GM12878 (cell line): Measurements from ENCODE around the gene CD180. TPM values are rescaled to one million over a fixed set of nuclear protein-coding genes. Genes with fewer than 3 reads are reported as not detected.

Experiments used
- ATAC-seq: fragments of 200-7000 bp; cut with Tn5 transposase; 3 replicates; pipeline ENCODE4 v1.9.1; 2020; ENCODE audit warnings: mild to moderate bottlenecking, moderate library complexity
- BruUV-seq: library from RNA; stranded (reverse); fragments of 400-500 nt; replicated peaks from 2 replicates; lab custom pipeline; 2021; lab: Mats Ljungman, UMichigan
- CTCF ChIA-PET: fragments of 300-600 bp; sonication (Branson Sonifier 250); formaldehyde crosslinking; extraction: SDS; loops from one replicate; lab custom pipeline; 2021; ENCODE audit warnings: inconsistent platforms; lab: Yijun Ruan, JAX
- POLR2A ChIA-PET: fragments of 350-600 bp; formaldehyde crosslinking; extraction: SDS; loops from one replicate; lab custom pipeline; 2021; ENCODE audit warnings: inconsistent platforms; lab: Charles Lee
- RAD21 ChIA-PET: fragments of 300-600 bp; sonication (Branson Sonifier 250); formaldehyde crosslinking; loops from one replicate; lab custom pipeline; 2023; ENCODE audit warnings: antibody characterized with exemption; ENCODE audit not compliant: unreplicated experiment; lab: Charles Lee
- SMC1A ChIA-PET: fragments of 300-600 bp; sonication (Branson Sonifier 250); formaldehyde crosslinking; loops from one replicate; lab custom pipeline; 2023; ENCODE audit not compliant: unreplicated experiment, uncharacterized antibody; lab: Charles Lee
- DNase-seq: peaks from one replicate; pipeline ENCODE4 v3.0.0-alpha.2; 2011; ENCODE audit warnings: low read depth, low spot score
- FAIRE-seq: peaks from 3 replicates; lab custom pipeline; 2011; peaks lifted over from hg19 to GRCh38; lab: Jason Lieb, UNC
- H2AFZ ChIP-seq: 2 replicates; pipeline ENCODE4 v1.6.0; 2011; ENCODE audit warnings: low read depth, low read length, control low read depth; ENCODE audit not compliant: control insufficient read depth
- H3K27ac ChIP-seq: 2 replicates; pipeline ENCODE4 v1.5.1; 2011; ENCODE audit warnings: control low read depth; ENCODE audit not compliant: control insufficient read depth, insufficient read depth
- H3K27me3 ChIP-seq, 2 experiments: replicated peaks in 1 of 2; 2 replicates each; pipeline versions ENCODE4 v1.6.0 to v1.6.1; 2011; ENCODE audit warnings: low read length in 1 of 2; ENCODE audit not compliant: control insufficient read depth in 2 of 2, insufficient read depth in 2 of 2
- H3K36me3 ChIP-seq, 2 experiments: 2 replicates each; pipeline ENCODE4 v1.5.1; 2011; ENCODE audit warnings: low read length in 1 of 2; ENCODE audit not compliant: control insufficient read depth in 2 of 2, insufficient read depth in 2 of 2
- H3K4me1 ChIP-seq: 2 replicates; pipeline ENCODE4 v1.6.1; 2011; ENCODE audit warnings: mild to moderate bottlenecking, low read length, moderate library complexity, mixed read lengths; ENCODE audit not compliant: control insufficient read depth, insufficient read depth
- H3K4me2 ChIP-seq: 2 replicates; pipeline ENCODE4 v1.6.0; 2011; ENCODE audit warnings: control low read depth; ENCODE audit not compliant: control insufficient read depth, insufficient read depth
- H3K4me3 ChIP-seq: fragments of 200-600 bp; sonication (generic); 2 replicates; pipeline ENCODE4 v1.5.1; 2016
- H3K79me2 ChIP-seq: 2 replicates; pipeline ENCODE4 v1.6.0; 2011; ENCODE audit warnings: low read length; ENCODE audit not compliant: control insufficient read depth, insufficient read depth
- H3K9ac ChIP-seq: 2 replicates; pipeline ENCODE4 v1.8.0; 2011; ENCODE audit warnings: low read length, control low read depth, mixed read lengths; ENCODE audit not compliant: control insufficient read depth, insufficient read depth
- H3K9me3 ChIP-seq: replicated peaks from 3 replicates; pipeline ENCODE4 v1.5.1; 2011; ENCODE audit warnings: mild to moderate bottlenecking, low read length; ENCODE audit not compliant: control insufficient read depth, insufficient read depth
- H4K20me1 ChIP-seq: 2 replicates; pipeline ENCODE4 v1.6.0; 2011; ENCODE audit not compliant: control insufficient read depth, insufficient read depth
- BACH1 ChIP-seq: fragments of 450-650 bp; IDR thresholded peaks from 2 replicates; pipeline ENCODE4 v1.6.1; 2017; ENCODE audit warnings: mild to moderate bottlenecking, borderline replicate concordance
- FOXM1 ChIP-seq: IDR thresholded peaks from 2 replicates; pipeline ENCODE4 v1.6.1; 2012; ENCODE audit warnings: low read depth, mild to moderate bottlenecking, inconsistent platforms, low read length, moderate library complexity
- KAT2A ChIP-seq: conservative IDR thresholded peaks from 2 replicates; pipeline ENCODE4 v1.6.1; 2011; ENCODE audit warnings: low read depth, low read length; ENCODE audit not compliant: control insufficient read depth
- NR2F1 ChIP-seq: fragments of 450-650 bp; conservative IDR thresholded peaks from 2 replicates; pipeline ENCODE4 v1.6.1; 2017; ENCODE audit warnings: mild to moderate bottlenecking
- POLR2AphosphoS2 ChIP-seq: IDR thresholded peaks from 2 replicates; pipeline ENCODE4 v1.6.1; 2011; ENCODE audit warnings: low read depth, mild to moderate bottlenecking, low read length, improper control_type of control experiment, moderate library complexity
- RFX5 ChIP-seq: IDR thresholded peaks from 2 replicates; pipeline ENCODE4 v1.6.1; 2011; ENCODE audit warnings: low read depth, low read length, improper control_type of control experiment
- SP1 ChIP-seq: IDR thresholded peaks from one replicate; pipeline ENCODE4 v1.6.1; 2011; ENCODE audit warnings: low read depth, low read length
- WRNIP1 ChIP-seq: IDR thresholded peaks from 2 replicates; pipeline ENCODE4 v1.6.1; 2011; ENCODE audit warnings: low read depth, low read length, improper control_type of control experiment, borderline replicate concordance
- YBX1 ChIP-seq: fragments of 450-650 bp; IDR thresholded peaks from 2 replicates; pipeline ENCODE4 v1.6.1; 2016; ENCODE audit warnings: antibody characterized with exemption
- ZNF217 ChIP-seq: fragments of 450-650 bp; IDR thresholded peaks from 2 replicates; pipeline ENCODE4 v1.6.1; 2017; ENCODE audit warnings: antibody characterized with exemption, mild to moderate bottlenecking
- ZZZ3 ChIP-seq: IDR thresholded peaks from 2 replicates; pipeline ENCODE4 v1.6.1; 2011; ENCODE audit warnings: low read depth; ENCODE audit not compliant: control insufficient read depth, insufficient read length
- whole genome bisulfite sequencing: methylation state at CpG from one replicate; pipeline ENCODE4 v1.1.6; 2016; ENCODE audit warnings: low lambda C conversion rate; ENCODE audit not compliant: insufficient replicate concordance, insufficient coverage; ENCODE audit errors: missing lambda C conversion rate; 5-methylcytosine and 5-hydroxymethylcytosine counted together
- in situ Hi-C: fragments of 300-500 bp; cut with MboI; formaldehyde crosslinking; loops from 9 replicates; pipeline ENCODE4 v1.14.3; 2018; ENCODE audit warnings: mixed read lengths
- intact Hi-C: fragments of 100-400 bp; cut with micrococcal nuclease; formaldehyde crosslinking; loops from one replicate; pipeline ENCODE4 v1.14.2; 2022; ENCODE audit not compliant: unreplicated experiment
- polyA plus RNA-seq, 11 experiments: library from polyadenylated mRNA; depleted of rRNA in 4 of 11; unstranded in 6 of 11; stranded (reverse) in 5 of 11; fragments of >200 nt; fragmentation: Nextera tagmentation in 4 of 11; fragmentation: Illumina TruSeq in 1 of 11; extraction: Ambion mirVana in 4 of 11; extraction: Trizol in 1 of 11; gene quantifications; 1 replicate in 1 of 11; 2 replicates in 10 of 11; pipeline versions ENCODE4 v1.2.1 to v1.2.3, GENCODE V29; 2011 to 2016; ENCODE audit warnings: inconsistent platforms in 2 of 11, missing spikeins in 2 of 11, low read depth in 1 of 11
- total RNA-seq, 4 experiments: library from RNA; depleted of rRNA in 3 of 4; stranded (reverse); fragments of >200 nt in 3 of 4; fragmentation: Illumina TruSeq in 1 of 4; extraction: Trizol in 1 of 4; gene quantifications; 2 replicates each; pipeline versions ENCODE4 v1.2.1 to v1.2.3, GENCODE V29; 2013 to 2021
- TF ChIP-seq, protein P1 (sequence below): fragments of 450-650 bp; IDR thresholded peaks from 2 replicates; pipeline ENCODE4 v1.6.1; 2017; ENCODE audit warnings: low read depth, mild to moderate bottlenecking, moderate library complexity
- TF ChIP-seq, protein P2 (sequence below): IDR thresholded peaks from 2 replicates; pipeline ENCODE4 v1.6.1; 2011; ENCODE audit warnings: borderline replicate concordance, low read depth, mild to moderate bottlenecking, moderate library complexity, mixed read lengths, low read length; ENCODE audit not compliant: insufficient read depth; ENCODE audit errors: extremely low read length
- TF ChIP-seq, protein P3 (sequence below): IDR thresholded peaks from 2 replicates; pipeline ENCODE4 v1.6.1; 2011; ENCODE audit warnings: mild to moderate bottlenecking, low read depth, low read length, moderate library complexity; ENCODE audit not compliant: insufficient replicate concordance

CD180 gene
- total and polyA plus RNA-seq, 10 of the 15 experiments (the other 5 are each of a cell fraction or from before 2014, with no cell fraction given), result 0.22 to 9.7 (median 2.9) TPM

DNA sequence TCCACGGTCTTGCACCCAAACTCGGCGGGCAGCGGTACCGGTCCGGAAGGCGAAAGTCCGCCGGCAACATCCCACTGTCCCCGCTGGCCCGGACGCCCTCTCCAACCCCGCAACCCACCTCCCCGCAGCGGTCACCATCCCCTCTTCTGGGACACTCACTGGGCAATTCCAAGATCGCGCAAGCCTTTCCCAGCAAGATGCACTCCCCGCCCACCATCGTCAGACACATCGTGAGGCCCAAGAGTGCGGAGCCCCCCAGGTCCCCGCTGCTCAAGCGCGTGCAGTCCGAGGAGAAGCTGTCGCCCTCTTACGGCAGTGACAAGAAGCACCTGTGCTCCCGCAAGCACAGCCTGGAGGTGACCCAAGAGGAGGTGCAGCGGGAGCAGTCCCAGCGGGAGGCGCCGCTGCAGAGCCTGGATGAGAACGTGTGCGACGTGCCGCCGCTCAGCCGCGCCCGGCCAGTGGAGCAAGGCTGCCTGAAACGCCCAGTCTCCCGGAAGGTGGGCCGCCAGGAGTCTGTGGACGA is 33.3 kb downstream of the CD180 start (continued):
- TF ChIP-seq KAT2A, result no peak
- no peak for TF ChIP-seq YBX1
- TF ChIP-seq FOXM1, result no peak
- no peak for TF ChIP-seq NR2F1
- no peak for TF ChIP-seq POLR2AphosphoS2
- no peak for TF ChIP-seq WRNIP1
- TF ChIP-seq RFX5, result no peak
- no peak for TF ChIP-seq ZNF217
- no peak for TF ChIP-seq SP1

DNA sequence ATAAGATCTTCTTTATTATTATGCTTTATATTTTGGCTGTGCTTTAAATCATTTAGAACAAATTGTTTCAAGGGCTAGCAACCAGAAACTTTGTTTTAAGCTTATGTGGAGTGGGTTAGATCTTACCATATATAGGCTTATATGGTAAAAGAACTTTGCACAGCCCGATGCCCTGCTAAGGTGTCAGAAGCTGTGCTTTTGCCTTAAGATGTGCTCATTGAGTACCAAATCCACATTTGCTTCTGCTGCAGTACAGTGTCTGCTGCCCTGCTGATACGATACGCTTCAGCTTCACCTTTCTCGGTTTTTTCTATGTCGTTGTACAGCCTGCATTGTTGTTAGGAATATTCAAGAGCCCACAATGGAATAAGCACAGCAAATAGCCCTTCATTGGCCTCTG is 34.8 kb downstream of the CD180 start:
- ChIA-PET RAD21 (interaction anchor here (0.6 to 1.2 kb wide), 3 partner anchors 45 to 1092 kb away, joined by 3 read pairs; no protein-coding TSS in a partner anchor), POLR2A (no interaction called here), CTCF (interaction anchor here (1.0 to 2.8 kb wide), 4 partner anchors 12 to 50 kb away, joined by 3 to 17 read pairs (median 6); no protein-coding TSS in a partner anchor), SMC1A (interaction anchor here (3.5 kb wide), 1 partner anchor 46 kb away, joined by 24 read pairs; no protein-coding TSS in a partner anchor)
- Histone ChIP-seq H2AFZ (no peak overlapping the region), H3K4me2 (no peak overlapping the region), H3K9me3 (no peaks in the 10 kb centered on the region), H3K9ac (no peak overlapping the region), H3K36me3 (no peaks in the 10 kb centered on the region), H3K27ac (no peak overlapping the region), H4K20me1 (no peaks in the 10 kb centered on the region), H3K79me2 (no peaks in the 10 kb centered on the region), H3K4me3 (no peak overlapping the region), H3K27me3 (no peaks in the 10 kb centered on the region), H3K4me1 (peaks cover 8% of the 10 kb centered on the region)
- WGBS, result 63% methylated on average over 5 of the region's 5 CpGs
- DNase-seq (no peak), FAIRE-seq (no peak), ATAC-seq (no peak)
- intact Hi-C loops (no loop called here), in situ Hi-C loops (loop anchor here (5.0 kb wide), 1 partner anchor 51 kb away; no protein-coding TSS in a partner anchor)
- no TSS peak for BruUV-seq
- TF ChIP-seq, protein P1, sequence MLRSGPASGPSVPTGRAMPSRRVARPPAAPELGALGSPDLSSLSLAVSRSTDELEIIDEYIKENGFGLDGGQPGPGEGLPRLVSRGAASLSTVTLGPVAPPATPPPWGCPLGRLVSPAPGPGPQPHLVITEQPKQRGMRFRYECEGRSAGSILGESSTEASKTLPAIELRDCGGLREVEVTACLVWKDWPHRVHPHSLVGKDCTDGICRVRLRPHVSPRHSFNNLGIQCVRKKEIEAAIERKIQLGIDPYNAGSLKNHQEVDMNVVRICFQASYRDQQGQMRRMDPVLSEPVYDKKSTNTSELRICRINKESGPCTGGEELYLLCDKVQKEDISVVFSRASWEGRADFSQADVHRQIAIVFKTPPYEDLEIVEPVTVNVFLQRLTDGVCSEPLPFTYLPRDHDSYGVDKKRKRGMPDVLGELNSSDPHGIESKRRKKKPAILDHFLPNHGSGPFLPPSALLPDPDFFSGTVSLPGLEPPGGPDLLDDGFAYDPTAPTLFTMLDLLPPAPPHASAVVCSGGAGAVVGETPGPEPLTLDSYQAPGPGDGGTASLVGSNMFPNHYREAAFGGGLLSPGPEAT, result no peak
- TF ChIP-seq, protein P2, sequence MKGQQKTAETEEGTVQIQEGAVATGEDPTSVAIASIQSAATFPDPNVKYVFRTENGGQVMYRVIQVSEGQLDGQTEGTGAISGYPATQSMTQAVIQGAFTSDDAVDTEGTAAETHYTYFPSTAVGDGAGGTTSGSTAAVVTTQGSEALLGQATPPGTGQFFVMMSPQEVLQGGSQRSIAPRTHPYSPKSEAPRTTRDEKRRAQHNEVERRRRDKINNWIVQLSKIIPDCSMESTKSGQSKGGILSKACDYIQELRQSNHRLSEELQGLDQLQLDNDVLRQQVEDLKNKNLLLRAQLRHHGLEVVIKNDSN, result no peak
- TF ChIP-seq, protein P3, sequence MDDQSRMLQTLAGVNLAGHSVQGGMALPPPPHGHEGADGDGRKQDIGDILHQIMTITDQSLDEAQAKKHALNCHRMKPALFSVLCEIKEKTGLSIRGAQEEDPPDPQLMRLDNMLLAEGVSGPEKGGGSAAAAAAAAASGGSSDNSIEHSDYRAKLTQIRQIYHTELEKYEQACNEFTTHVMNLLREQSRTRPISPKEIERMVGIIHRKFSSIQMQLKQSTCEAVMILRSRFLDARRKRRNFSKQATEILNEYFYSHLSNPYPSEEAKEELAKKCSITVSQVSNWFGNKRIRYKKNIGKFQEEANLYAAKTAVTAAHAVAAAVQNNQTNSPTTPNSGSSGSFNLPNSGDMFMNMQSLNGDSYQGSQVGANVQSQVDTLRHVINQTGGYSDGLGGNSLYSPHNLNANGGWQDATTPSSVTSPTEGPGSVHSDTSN, result no peak
- TF ChIP-seq ZZZ3 (no peak), BACH1 (no peak)
